PFSK-1 (cell line): ENCODE data around the gene SAMD4A.

ENCODE experiments used
- FOXP2 ChIP-seq: optimal IDR thresholded peaks from 2 replicates; pipeline ENCODE3; 2011; ENCODE audit warnings: borderline replicate concordance, control low read depth, inconsistent platforms; ENCODE audit not compliant: insufficient read depth; ENCODE audit errors: extremely low read length, extremely low read depth
- POLR2AphosphoS5 ChIP-seq: IDR thresholded peaks from 2 replicates; pipeline ENCODE4 v1.6.1; 2012; ENCODE audit warnings: low read depth, mild to moderate bottlenecking, control low read depth, low read length, moderate library complexity
- SIN3A ChIP-seq: IDR thresholded peaks from 2 replicates; pipeline ENCODE4 v1.6.1; 2012; ENCODE audit warnings: mild to moderate bottlenecking, low read length, moderate library complexity, borderline replicate concordance; ENCODE audit not compliant: insufficient read depth
- TAF1 ChIP-seq: IDR thresholded peaks from 2 replicates; pipeline ENCODE4 v1.6.1; 2012; ENCODE audit warnings: low read length, control low read depth, borderline replicate concordance; ENCODE audit not compliant: insufficient read depth
- TF ChIP-seq, protein P1 (sequence below), 2 experiments: IDR thresholded peaks; 2 replicates each; pipeline versions ENCODE4 v1.6.1 to v1.8.0; 2011 to 2012; ENCODE audit warnings: low read depth in 2 of 2, low read length in 2 of 2, control low read depth in 1 of 2, inconsistent platforms in 1 of 2, mild to moderate bottlenecking in 1 of 2, moderate library complexity in 1 of 2; ENCODE audit not compliant: insufficient read depth in 1 of 2

The SAMD4A gene

DNA sequence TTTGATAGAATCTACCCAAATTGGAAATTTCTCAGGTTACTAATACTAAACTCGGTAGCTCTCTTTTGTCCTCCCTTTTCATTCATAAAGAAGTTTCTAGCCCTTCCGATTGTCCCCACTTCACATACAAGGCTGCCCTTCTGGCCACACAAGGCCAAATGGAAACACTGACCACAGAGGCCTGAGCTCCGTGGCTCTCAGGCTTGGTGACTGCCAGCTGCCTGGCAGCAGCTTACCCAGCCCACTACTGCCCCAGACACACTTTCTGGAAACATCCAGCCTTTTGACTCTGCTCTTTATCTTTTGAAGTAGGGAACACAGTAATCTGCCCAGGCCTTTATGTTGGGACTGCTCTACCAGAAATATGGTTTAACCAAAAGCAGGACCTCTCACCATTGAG, 168.5 kb downstream of the SAMD4A start:
- no peak for TF ChIP-seq SIN3A
- TF ChIP-seq, protein P1, sequence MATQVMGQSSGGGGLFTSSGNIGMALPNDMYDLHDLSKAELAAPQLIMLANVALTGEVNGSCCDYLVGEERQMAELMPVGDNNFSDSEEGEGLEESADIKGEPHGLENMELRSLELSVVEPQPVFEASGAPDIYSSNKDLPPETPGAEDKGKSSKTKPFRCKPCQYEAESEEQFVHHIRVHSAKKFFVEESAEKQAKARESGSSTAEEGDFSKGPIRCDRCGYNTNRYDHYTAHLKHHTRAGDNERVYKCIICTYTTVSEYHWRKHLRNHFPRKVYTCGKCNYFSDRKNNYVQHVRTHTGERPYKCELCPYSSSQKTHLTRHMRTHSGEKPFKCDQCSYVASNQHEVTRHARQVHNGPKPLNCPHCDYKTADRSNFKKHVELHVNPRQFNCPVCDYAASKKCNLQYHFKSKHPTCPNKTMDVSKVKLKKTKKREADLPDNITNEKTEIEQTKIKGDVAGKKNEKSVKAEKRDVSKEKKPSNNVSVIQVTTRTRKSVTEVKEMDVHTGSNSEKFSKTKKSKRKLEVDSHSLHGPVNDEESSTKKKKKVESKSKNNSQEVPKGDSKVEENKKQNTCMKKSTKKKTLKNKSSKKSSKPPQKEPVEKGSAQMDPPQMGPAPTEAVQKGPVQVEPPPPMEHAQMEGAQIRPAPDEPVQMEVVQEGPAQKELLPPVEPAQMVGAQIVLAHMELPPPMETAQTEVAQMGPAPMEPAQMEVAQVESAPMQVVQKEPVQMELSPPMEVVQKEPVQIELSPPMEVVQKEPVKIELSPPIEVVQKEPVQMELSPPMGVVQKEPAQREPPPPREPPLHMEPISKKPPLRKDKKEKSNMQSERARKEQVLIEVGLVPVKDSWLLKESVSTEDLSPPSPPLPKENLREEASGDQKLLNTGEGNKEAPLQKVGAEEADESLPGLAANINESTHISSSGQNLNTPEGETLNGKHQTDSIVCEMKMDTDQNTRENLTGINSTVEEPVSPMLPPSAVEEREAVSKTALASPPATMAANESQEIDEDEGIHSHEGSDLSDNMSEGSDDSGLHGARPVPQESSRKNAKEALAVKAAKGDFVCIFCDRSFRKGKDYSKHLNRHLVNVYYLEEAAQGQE (IDR thresholded peaks at IDR 0.05; ENCODE audit: insufficient read depth in 1 of 2, low read depth in 2 of 2, low read length in 2 of 2): no peak
- no peak for TF ChIP-seq POLR2AphosphoS5
- no peak for TF ChIP-seq FOXP2
- no peak for TF ChIP-seq TAF1

DNA sequence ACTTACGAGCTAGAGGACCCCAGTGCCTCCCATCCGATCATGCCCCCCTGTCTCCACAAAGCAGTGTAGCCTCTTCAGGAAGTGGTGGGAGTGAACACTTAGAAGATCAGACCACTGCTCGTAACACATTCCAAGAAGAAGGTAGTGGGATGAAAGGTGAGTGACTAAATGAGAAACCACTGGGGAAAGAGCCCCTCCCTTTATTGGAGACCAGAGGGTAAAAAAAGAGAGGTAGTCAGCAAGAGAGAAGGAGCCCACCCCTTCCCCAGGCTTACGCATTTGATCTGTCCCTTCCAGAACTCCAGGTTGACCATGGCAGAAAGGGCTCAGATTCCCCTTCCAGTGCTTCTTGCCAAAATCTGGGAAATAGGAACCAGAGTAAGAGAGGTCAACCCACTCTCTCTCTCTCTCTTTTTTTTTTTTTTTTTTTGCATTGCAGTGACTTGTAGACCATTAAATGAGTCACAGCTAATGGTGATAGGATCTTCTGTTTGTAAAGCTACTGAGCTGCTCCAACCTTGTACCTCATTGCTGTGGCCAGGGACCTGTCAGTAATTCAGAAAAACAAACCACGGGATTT, 170.3 kb downstream of the SAMD4A start:
- TF ChIP-seq FOXP2 (no peak), POLR2AphosphoS5 (no peak), TAF1 (no peak), SIN3A (no peak)
- TF ChIP-seq, protein P1 (IDR thresholded peaks at IDR 0.05; ENCODE audit: insufficient read depth in 1 of 2, low read depth in 2 of 2, low read length in 2 of 2): no peak

DNA sequence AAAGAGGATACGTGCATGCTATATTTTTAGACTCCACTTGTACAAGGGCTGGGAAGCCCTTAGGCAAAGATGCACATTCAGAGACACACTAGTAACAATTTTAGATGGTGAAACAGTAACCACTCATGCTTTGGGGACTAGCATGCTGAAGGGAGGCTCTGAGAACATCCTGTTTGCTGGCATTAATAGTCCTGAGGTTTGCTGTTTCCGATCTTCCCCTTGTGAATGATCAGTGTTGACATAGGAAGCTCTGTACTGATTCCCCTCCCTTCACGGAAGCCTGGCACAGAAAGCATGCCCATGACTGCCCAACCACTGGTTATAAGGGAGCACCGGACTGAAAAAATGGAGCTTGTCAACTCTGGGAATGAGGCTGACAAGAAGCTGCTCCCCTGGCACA, 171.1 kb downstream of the SAMD4A start:
- no peak for TF ChIP-seq POLR2AphosphoS5
- TF ChIP-seq, protein P1 (IDR thresholded peaks at IDR 0.05; ENCODE audit: insufficient read depth in 1 of 2, low read depth in 2 of 2, low read length in 2 of 2): no peak
- TF ChIP-seq SIN3A: no peak
- no peak for TF ChIP-seq TAF1

DNA sequence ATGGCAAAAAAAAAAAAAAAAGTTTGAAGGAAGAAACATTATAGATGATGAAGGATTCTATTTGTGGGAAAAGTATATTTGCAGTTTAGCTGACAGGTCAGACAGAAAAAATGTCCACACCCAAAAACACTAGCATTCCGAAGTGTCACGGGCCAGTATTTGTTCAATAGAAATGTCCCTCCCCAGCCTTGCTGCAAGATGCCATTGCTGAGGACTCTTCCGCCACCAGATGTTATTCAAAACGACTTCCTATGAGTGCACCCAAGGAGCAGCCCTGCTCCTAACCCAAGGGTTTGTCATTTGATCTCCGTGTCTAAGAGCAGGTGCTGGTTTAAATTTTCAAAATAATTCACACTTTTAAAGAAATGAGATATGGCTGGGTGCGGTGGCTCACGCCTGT, 172.6 kb downstream of the SAMD4A start:
- no peak for TF ChIP-seq SIN3A
- TF ChIP-seq POLR2AphosphoS5: no peak
- TF ChIP-seq FOXP2: no peak
- TF ChIP-seq, protein P1 (IDR thresholded peaks at IDR 0.05; ENCODE audit: insufficient read depth in 1 of 2, low read depth in 2 of 2, low read length in 2 of 2): no peak
- TF ChIP-seq TAF1: no peak
